Astrocyte (in vitro differentiated cells and primary cell): ENCODE data around the gene LRRC2.

ENCODE experiments used
- CTCF ChIP-seq: IDR thresholded peaks from 2 replicates; pipeline ENCODE4 v1.5.1; 2011; ENCODE audit warnings: low read depth, mild to moderate bottlenecking, inconsistent platforms, low read length, moderate library complexity; ENCODE audit not compliant: insufficient read depth
- EZH2 ChIP-seq: IDR thresholded peaks from 2 replicates; pipeline ENCODE4 v1.6.1; 2012; ENCODE audit warnings: mild to moderate bottlenecking, low read length, inconsistent platforms; ENCODE audit not compliant: insufficient read depth

- no peak for TF ChIP-seq CTCF
- TF ChIP-seq EZH2 = no peak
These were observed 73.1 kb downstream of the LRRC2 start for GRCh38 chr3:46492890-46493547.
